ENCODE results near the gene KANTR. TPM values are rescaled to one million over a fixed set of nuclear protein-coding genes. Genes with fewer than 3 reads are reported as not detected.

KANTR gene
- total RNA-seq, 1 experiment from 2014 or later = 7.7 TPM

DNA sequence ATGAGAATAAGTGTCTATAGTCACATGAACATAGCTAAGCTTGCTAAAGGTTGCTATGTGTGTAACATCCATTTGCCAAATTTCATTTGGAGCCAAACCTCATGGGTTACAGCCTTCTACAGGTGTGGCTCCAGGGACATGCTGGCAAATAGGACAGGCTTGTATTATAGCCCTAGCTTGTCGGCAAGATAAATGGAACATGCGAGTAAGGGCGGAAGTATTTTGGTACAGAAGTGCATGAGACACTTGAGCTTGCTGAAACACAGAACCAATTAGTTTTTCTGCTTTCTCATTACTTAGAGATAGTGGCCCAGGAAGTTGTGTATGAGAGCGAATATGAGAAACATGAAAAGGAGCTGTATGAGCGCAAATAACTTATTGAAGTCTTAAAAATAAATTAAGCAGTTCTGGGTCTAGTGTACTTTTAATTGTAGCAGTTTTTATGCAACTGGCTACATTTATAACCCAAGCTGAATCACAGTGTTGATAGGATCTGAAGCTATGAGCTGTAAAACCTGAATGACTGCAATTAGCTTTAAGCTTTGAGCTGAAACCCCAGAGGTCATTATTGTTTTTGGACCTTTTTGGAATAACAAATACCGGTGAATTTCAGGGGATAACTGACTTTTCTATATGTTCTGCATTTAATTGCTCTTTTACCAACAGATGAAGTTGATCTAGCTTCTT is 66.5 kb downstream of the KANTR start:
- H4K91ac ChIP-seq (ENCODE audit: insufficient read length, low read depth, low read length) = no peak overlapping the region
- no peak for TF ChIP-seq CTCF (conservative IDR thresholded peaks at IDR 0.05)
- no peak overlapping the region for H3K4ac ChIP-seq (ENCODE audit: low read depth, low read length)
- no peak overlapping the region for H3K18ac ChIP-seq (ENCODE audit: insufficient read length, low read depth, low read length)
- no peaks in the 10 kb centered on the region for H3K27me3 ChIP-seq (ENCODE audit: insufficient read depth, low read length)
- H3K23me2 ChIP-seq (ENCODE audit: insufficient read length, low read depth, low read length, poor library complexity, severe bottlenecking) = no peaks in the 10 kb centered on the region
- H3K4me3 Mint-ChIP-seq = no peak overlapping the region
- H3K9me3 ChIP-seq (ENCODE audit: control insufficient read depth, low read depth, low read length) = peaks cover 26% of the 10 kb centered on the region
- no peak overlapping the region for H3K4me2 ChIP-seq (ENCODE audit: insufficient read depth, insufficient read length, low read length)
- no peak overlapping the region for H3K56ac ChIP-seq (ENCODE audit: insufficient read length, low read depth, low read length)
- H2AFZ ChIP-seq (ENCODE audit: low read length) = no peak overlapping the region
- no peak overlapping the region for H2AK5ac ChIP-seq (ENCODE audit: insufficient read length, low read length)
- no peak overlapping the region for H4K5ac ChIP-seq (ENCODE audit: insufficient read length, low read depth, low read length)
- H3K23ac ChIP-seq (ENCODE audit: insufficient read length, low read depth, low read length) = no peak overlapping the region
- H2BK20ac ChIP-seq (ENCODE audit: low read depth, low read length, poor library complexity, severe bottlenecking) = no peak overlapping the region
- H2BK5ac ChIP-seq (ENCODE audit: insufficient read length, low read length) = no peak overlapping the region
- H3K79me1 ChIP-seq (ENCODE audit: insufficient read depth, low read depth, low read length, poor library complexity, severe bottlenecking) = no peaks in the 10 kb centered on the region
- WGBS (ENCODE audit: extremely low coverage, insufficient read length, low lambda C conversion rate) = no CpG with 5 or more reads among the region's 6 CpGs
- DNase-seq = no peak
- no peak overlapping the region for H2BK15ac ChIP-seq (ENCODE audit: low read depth, low read length)
- H2BK12ac ChIP-seq (ENCODE audit: insufficient read length, low read depth, low read length) = no peak overlapping the region
- H3K4me1 ChIP-seq (ENCODE audit: insufficient read depth, low read length) = no peaks in the 10 kb centered on the region
- no peak overlapping the region for H3K9ac ChIP-seq (ENCODE audit: extremely low read depth, insufficient read length, low read length)
- H3K36me3 Mint-ChIP-seq (ENCODE audit: insufficient read depth in 1 of 3, low read depth in 3 of 3) = peaks cover 5 to 9% (median 6%) of the 10 kb centered on the region in 3 experiments; a peak in 5 of 7 replicates
- no peaks in the 10 kb centered on the region; the same call in 1 of the 2 replicates for H3K27me3 Mint-ChIP-seq (ENCODE audit: low read depth)
- H3T11ph ChIP-seq (ENCODE audit: low read length) = no peak overlapping the region
- no peak overlapping the region for H3K27ac Mint-ChIP-seq
- H3K14ac ChIP-seq (ENCODE audit: insufficient read depth, low read length) = no peak overlapping the region
- peaks cover 47 to 49% of the 10 kb centered on the region in 2 experiments for H3K9me3 Mint-ChIP-seq
- H3K4me1 Mint-ChIP-seq = peaks cover 5 to 13% of the 10 kb centered on the region in 2 experiments; a peak in 3 of 4 replicates
- 0 out of 2 replicates have a peak, but pooled peaks cover 2% of the 10 kb centered on the region for H3K79me2 ChIP-seq (ENCODE audit: insufficient read depth, low read length)
- H3K27ac ChIP-seq (ENCODE audit: insufficient read length, low read depth, low read length) = no peak overlapping the region
- no peak overlapping the region for H4K8ac ChIP-seq (replicated peaks; ENCODE audit: insufficient read length, low read depth, low read length)
- H4K20me1 ChIP-seq (ENCODE audit: control insufficient read depth, insufficient read depth, insufficient read length) = no peaks in the 10 kb centered on the region
- no peak overlapping the region for H2BK120ac ChIP-seq (ENCODE audit: low read depth, low read length, poor library complexity, severe bottlenecking)

Data from H9 (cell line).